C4-2B (cell line): ENCODE data around the gene ZNF808.

Source experiments
- ZFX ChIP-seq: fragments of 450-650 bp; IDR thresholded peaks from 2 replicates; pipeline ENCODE4 v1.6.1; 2017
- TF ChIP-seq, protein P1 (sequence below): fragments of 450-650 bp; conservative IDR thresholded peaks from 2 replicates; pipeline ENCODE4 v1.5.1; 2017; ENCODE audit warnings: mild to moderate bottlenecking

DNA sequence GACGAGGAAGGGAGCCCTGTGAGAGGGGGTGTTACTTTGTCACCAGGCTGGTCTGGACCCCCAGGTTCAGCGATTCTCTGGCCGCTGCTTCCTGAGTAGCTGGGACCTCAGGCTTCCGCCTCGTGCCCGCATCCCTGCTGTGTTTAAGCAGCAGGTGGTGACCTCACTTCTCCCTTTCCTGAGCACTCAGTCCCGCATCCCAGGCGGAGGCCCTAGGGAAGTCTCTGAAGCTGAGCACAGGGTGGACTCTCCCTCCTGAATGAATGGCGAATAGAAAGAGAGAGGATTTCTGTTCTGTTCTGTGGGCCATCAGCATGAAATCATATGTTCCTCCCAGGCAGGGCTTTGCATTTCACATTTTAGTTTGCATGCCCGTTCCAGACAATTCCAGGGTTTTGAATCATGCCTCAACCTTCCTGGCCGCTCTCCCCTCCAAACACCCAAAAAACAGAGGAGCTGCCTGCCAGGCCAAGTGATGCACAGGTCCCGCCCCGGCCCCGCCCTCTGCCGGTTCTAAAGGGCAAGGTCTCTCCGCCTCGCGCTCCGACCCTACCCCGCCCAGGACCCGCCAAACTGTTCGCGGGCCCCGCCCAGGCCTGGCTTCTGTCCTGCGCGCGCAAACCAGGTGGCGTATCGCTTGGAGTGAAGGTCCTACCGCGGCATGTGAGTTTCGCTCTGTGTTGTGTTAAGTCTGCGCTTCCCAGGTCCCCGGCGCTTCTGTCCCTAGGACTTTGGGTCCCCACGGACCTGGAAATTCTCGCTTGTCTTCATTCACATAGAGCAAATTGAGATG, 35.1 kb upstream of the ZNF808 start:
- TF ChIP-seq, protein P1, sequence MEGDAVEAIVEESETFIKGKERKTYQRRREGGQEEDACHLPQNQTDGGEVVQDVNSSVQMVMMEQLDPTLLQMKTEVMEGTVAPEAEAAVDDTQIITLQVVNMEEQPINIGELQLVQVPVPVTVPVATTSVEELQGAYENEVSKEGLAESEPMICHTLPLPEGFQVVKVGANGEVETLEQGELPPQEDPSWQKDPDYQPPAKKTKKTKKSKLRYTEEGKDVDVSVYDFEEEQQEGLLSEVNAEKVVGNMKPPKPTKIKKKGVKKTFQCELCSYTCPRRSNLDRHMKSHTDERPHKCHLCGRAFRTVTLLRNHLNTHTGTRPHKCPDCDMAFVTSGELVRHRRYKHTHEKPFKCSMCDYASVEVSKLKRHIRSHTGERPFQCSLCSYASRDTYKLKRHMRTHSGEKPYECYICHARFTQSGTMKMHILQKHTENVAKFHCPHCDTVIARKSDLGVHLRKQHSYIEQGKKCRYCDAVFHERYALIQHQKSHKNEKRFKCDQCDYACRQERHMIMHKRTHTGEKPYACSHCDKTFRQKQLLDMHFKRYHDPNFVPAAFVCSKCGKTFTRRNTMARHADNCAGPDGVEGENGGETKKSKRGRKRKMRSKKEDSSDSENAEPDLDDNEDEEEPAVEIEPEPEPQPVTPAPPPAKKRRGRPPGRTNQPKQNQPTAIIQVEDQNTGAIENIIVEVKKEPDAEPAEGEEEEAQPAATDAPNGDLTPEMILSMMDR = no peak
- no peak for TF ChIP-seq ZFX
